T-cell (primary cell): ENCODE results near the gene DNAJC18. TPM values are rescaled to one million over a fixed set of nuclear protein-coding genes. Genes with fewer than 3 reads are reported as not detected.
A peak's percentile ranks its signal among the peaks of the same experiment; 100 is the strongest.

ENCODE experiments used
- ATAC-seq, 4 experiments: fragments of 200-7000 bp in 3 of 4; fragments of 150-1000 bp in 1 of 4; cut with Tn5 transposase; replicated peaks in 1 of 4; 1 replicate in 3 of 4; 2 replicates in 1 of 4; pipeline ENCODE4 v1.10.0; 2021; ENCODE audit warnings: moderate library complexity in 3 of 4, mild to moderate bottlenecking in 2 of 4, moderate number of reproducible peaks in 1 of 4
- CTCF ChIA-PET, 2 donors: fragments of 300-600 bp; sonication (Branson Sonifier 250); formaldehyde crosslinking; loops; one replicate each; lab custom pipeline; 2022; ENCODE audit warnings: antibody characterized with exemption in 2 of 2; lab: Charles Lee
- POLR2A ChIA-PET, 2 donors: fragments of 300-600 bp; sonication (Branson Sonifier 250); formaldehyde crosslinking; loops; one replicate each; lab custom pipeline; 2022; ENCODE audit warnings: antibody characterized with exemption in 2 of 2; lab: Charles Lee
- DNase-seq, 35 experiments: peaks; one replicate each; pipeline versions ENCODE4 v3.0.0 to v3.0.0-alpha.2; 2013 to 2023
- H3K27ac ChIP-seq: one replicate; pipeline ENCODE4 v1.5.1; 2013; ENCODE audit warnings: low read length
- H3K27me3 ChIP-seq, 2 experiments: replicated peaks in 1 of 2; 1 replicate in 1 of 2; 2 replicates in 1 of 2; pipeline versions ENCODE4 v1.6.1 to v1.7.0; 2013; ENCODE audit warnings: low read length in 1 of 2, mixed read lengths in 1 of 2; ENCODE audit not compliant: control insufficient read depth in 2 of 2, insufficient read depth in 2 of 2; ENCODE audit errors: extremely low read depth in 1 of 2
- H3K36me3 ChIP-seq, 2 donors: 1 replicate in 1 of 2; 2 replicates in 1 of 2; pipeline versions ENCODE4 v1.6.1 to v1.7.0; 2013; ENCODE audit warnings: low read length in 1 of 2; ENCODE audit not compliant: control insufficient read depth in 2 of 2, insufficient read depth in 1 of 2; ENCODE audit errors: extremely low read depth in 1 of 2
- H3K4me1 ChIP-seq, 2 experiments: 1 replicate in 1 of 2; 2 replicates in 1 of 2; pipeline versions ENCODE4 v1.6.1 to v1.7.0; 2013; ENCODE audit warnings: low read length in 2 of 2, mixed read lengths in 1 of 2; ENCODE audit not compliant: insufficient read depth in 2 of 2, control insufficient read depth in 1 of 2; ENCODE audit errors: extremely low read depth in 1 of 2
- H3K4me3 ChIP-seq, 2 donors: 1 replicate in 1 of 2; 2 replicates in 1 of 2; pipeline versions ENCODE4 v1.5.1 to v1.7.0; 2013; ENCODE audit warnings: mild to moderate bottlenecking in 2 of 2, low read length in 1 of 2, moderate library complexity in 1 of 2; ENCODE audit not compliant: control insufficient read depth in 1 of 2; ENCODE audit errors: extremely low read depth in 1 of 2
- H3K9me3 ChIP-seq: 2 replicates; pipeline ENCODE4 v1.7.0; 2013
- H3K27ac Mint-ChIP-seq, 2 donors: one replicate each; pipeline ENCODE4 v1.8.0; 2020 to 2021; ENCODE audit warnings: mild to moderate bottlenecking in 2 of 2, mixed read lengths in 2 of 2
- H3K27me3 Mint-ChIP-seq, 2 donors: one replicate each; pipeline ENCODE4 v1.8.0; 2021 to 2022; ENCODE audit warnings: mixed read lengths in 2 of 2
- H3K36me3 Mint-ChIP-seq: one replicate; pipeline ENCODE4 v1.8.0; 2021; ENCODE audit warnings: mixed read lengths
- H3K4me1 Mint-ChIP-seq, 3 donors: one replicate each; pipeline ENCODE4 v1.8.0; 2020 to 2022; ENCODE audit warnings: mixed read lengths in 3 of 3, mild to moderate bottlenecking in 1 of 3
- H3K4me3 Mint-ChIP-seq, 3 donors: one replicate each; pipeline ENCODE4 v1.8.0; 2020 to 2022; ENCODE audit warnings: mild to moderate bottlenecking in 3 of 3, mixed read lengths in 3 of 3, moderate library complexity in 3 of 3
- H3K9me3 Mint-ChIP-seq, 3 donors: one replicate each; pipeline ENCODE4 v1.8.0; 2020 to 2022; ENCODE audit warnings: mixed read lengths in 3 of 3
- WGBS: methylation state at CpG from one replicate; pipeline ENCODE4 v1.1.5; 2013; ENCODE audit warnings: missing lambda C conversion rate; ENCODE audit not compliant: insufficient coverage; 5-methylcytosine and 5-hydroxymethylcytosine counted together
- total RNA-seq, 35 experiments: library from RNA in 6 of 35; stranded (reverse) in 6 of 35; fragments of 120-200 nt in 1 of 35; gene quantifications; one replicate each; pipeline versions ENCODE4 v1.2.1 to v1.2.4 and lab custom pipeline; 2013 to 2026

DNAJC18 gene
- total RNA-seq, 5 donors from 2014 or later (not counting 1 experiment from before 2014, with no cell fraction given): 4.7 to 7.2 (median 6.4) TPM

- peak overlapping the region; percentile 93 to 96 for H3K27ac Mint-ChIP-seq
Measured at GRCh38 chr5:139458580-139459407, 19.5 kb upstream of the DNAJC18 start.

GRCh38 chr5:139457653-139458306 lies 18.5 kb upstream of the DNAJC18 start:
- peaks cover 37 to 72% of the 10 kb centered on the region in 2 experiments for H3K4me1 ChIP-seq

More at GRCh38 chr5:139458580-139459407, 19.5 kb upstream of the DNAJC18 start:
- H3K27me3 Mint-ChIP-seq: no peaks in the 10 kb centered on the region
- H3K9me3 ChIP-seq: no peaks in the 10 kb centered on the region
- ChIA-PET POLR2A (interaction anchor here (0.6 to 0.9 kb wide), 3 partner anchors 20 to 291 kb away, joined by 5 to 9 read pairs (median 6); no protein-coding TSS in a partner anchor), CTCF (interaction anchor here (0.5 to 1.1 kb wide), 7 partner anchors 11 to 372 kb away, joined by 3 to 5 read pairs (median 4); partner anchors contain the start of gene DNAJC18 (in 1 of the 2))
- ATAC-seq (peak; percentile 99 to 100 (median 99)), DNase-seq (peak; percentile 40 to 92 (median 77))
- H3K27me3 ChIP-seq: no peaks in the 10 kb centered on the region
- no peak overlapping the region for H3K4me3 ChIP-seq
- H3K4me1 Mint-ChIP-seq: peaks cover 60 to 69% (median 61%) of the 10 kb centered on the region in 3 donors
- peak overlapping the region; percentile 21 to 45 (median 34) for H3K4me3 Mint-ChIP-seq
- WGBS: 13% methylated on average over 3 of the region's 8 CpGs
- no peaks in the 10 kb centered on the region for H3K36me3 Mint-ChIP-seq
- no peaks in the 10 kb centered on the region for H3K36me3 ChIP-seq
- H3K27ac ChIP-seq: peak overlapping the region; percentile 75
- H3K9me3 Mint-ChIP-seq: no peaks in the 10 kb centered on the region
- H3K4me1 ChIP-seq: peaks cover 35 to 68% of the 10 kb centered on the region in 2 experiments

GRCh38 chr5:139457241-139457640 lies 17.9 kb upstream of the DNAJC18 start:
- H3K4me3 Mint-ChIP-seq: peak overlapping the region in 1 of 3 donors; percentile 19
- Histone ChIP-seq H3K27ac (peak overlapping the region; percentile 75), H3K4me3 (no peak overlapping the region), H3K27me3 (no peaks in the 10 kb centered on the region), H3K36me3 (no peaks in the 10 kb centered on the region), H3K9me3 (no peaks in the 10 kb centered on the region), H3K4me1 (peaks cover 39 to 75% of the 10 kb centered on the region in 2 experiments)
- 92% methylated on average over 5 of the region's 5 CpGs for WGBS
- ChIA-PET POLR2A (interaction anchor here in 1 of 2 donors (0.7 kb wide), 1 partner anchor 14 kb away, joined by 3 read pairs; no protein-coding TSS in a partner anchor), CTCF (interaction anchor here (0.6 to 1.1 kb wide), 2 partner anchors 9 to 18 kb away, joined by 3 read pairs; partner anchors contain the start of gene DNAJC18 (in 1 of the 2))
- DNase-seq (no peak), ATAC-seq (no peak)
- H3K27ac Mint-ChIP-seq: peak overlapping the region; percentile 93 to 96
- peaks cover 64 to 72% (median 66%) of the 10 kb centered on the region in 3 donors for H3K4me1 Mint-ChIP-seq
- H3K27me3 Mint-ChIP-seq: no peaks in the 10 kb centered on the region
- H3K36me3 Mint-ChIP-seq: no peaks in the 10 kb centered on the region
- H3K9me3 Mint-ChIP-seq: no peaks in the 10 kb centered on the region

More at GRCh38 chr5:139457653-139458306, 18.5 kb upstream of the DNAJC18 start:
- peak overlapping the region in 1 of 3 donors; percentile 19 for H3K4me3 Mint-ChIP-seq
- DNase-seq: no peak
- no peak for ATAC-seq
- 74% methylated on average over 4 of the region's 5 CpGs for WGBS
- Histone ChIP-seq H3K4me3 (no peak overlapping the region), H3K9me3 (no peaks in the 10 kb centered on the region), H3K36me3 (no peaks in the 10 kb centered on the region), H3K27ac (peak overlapping the region; percentile 75), H3K27me3 (no peaks in the 10 kb centered on the region)
- H3K36me3 Mint-ChIP-seq: no peaks in the 10 kb centered on the region
- H3K27me3 Mint-ChIP-seq: no peaks in the 10 kb centered on the region
- ChIA-PET CTCF (interaction anchor here (0.5 to 1.1 kb wide), 9 partner anchors 10 to 373 kb away, joined by 3 to 5 read pairs (median 3); partner anchors contain the start of gene DNAJC18 (in 1 of the 2)), POLR2A (interaction anchor here (0.6 to 0.9 kb wide), 4 partner anchors 14 to 292 kb away, joined by 3 to 9 read pairs (median 6); no protein-coding TSS in a partner anchor)
- H3K27ac Mint-ChIP-seq: peak overlapping the region; percentile 93 to 96
- H3K9me3 Mint-ChIP-seq: no peaks in the 10 kb centered on the region
- peaks cover 64 to 72% (median 66%) of the 10 kb centered on the region in 3 donors for H3K4me1 Mint-ChIP-seq

GRCh38 chr5:139456776-139457175 lies 17.5 kb upstream of the DNAJC18 start:
- H3K27me3 Mint-ChIP-seq: no peaks in the 10 kb centered on the region
- Histone ChIP-seq H3K27ac (no peak overlapping the region), H3K4me1 (peaks cover 43 to 79% of the 10 kb centered on the region in 2 experiments), H3K4me3 (no peak overlapping the region), H3K9me3 (no peaks in the 10 kb centered on the region), H3K27me3 (no peaks in the 10 kb centered on the region), H3K36me3 (no peaks in the 10 kb centered on the region)
- no peaks in the 10 kb centered on the region for H3K36me3 Mint-ChIP-seq
- no peak for ATAC-seq
- peak overlapping the region; percentile 93 to 96 for H3K27ac Mint-ChIP-seq
- peaks cover 64 to 70% (median 66%) of the 10 kb centered on the region in 3 donors for H3K4me1 Mint-ChIP-seq
- POLR2A ChIA-PET: no interaction called here
- 98% methylated on average over 12 of the region's 12 CpGs for WGBS
- CTCF ChIA-PET: interaction anchor here in 1 of 2 donors (0.6 kb wide), 1 partner anchor 9 kb away, joined by 3 read pairs; no protein-coding TSS in a partner anchor
- no peak overlapping the region for H3K4me3 Mint-ChIP-seq
- H3K9me3 Mint-ChIP-seq: no peaks in the 10 kb centered on the region
- no peak for DNase-seq

GRCh38 chr5:139454568-139455290 lies 15.4 kb upstream of the DNAJC18 start:
- no peaks in the 10 kb centered on the region for H3K27me3 ChIP-seq
- no peak overlapping the region for H3K4me3 Mint-ChIP-seq
- 97% methylated on average over 4 of the region's 11 CpGs for WGBS
- CTCF ChIA-PET: interaction anchor here (0.5 to 1.4 kb wide), 3 partner anchors 40 to 128 kb away, joined by 3 to 4 read pairs (median 3); no protein-coding TSS in a partner anchor
- peaks cover 40 to 72% of the 10 kb centered on the region in 2 experiments for H3K4me1 ChIP-seq
- no peak overlapping the region for H3K4me3 ChIP-seq
- H3K27ac Mint-ChIP-seq: peak overlapping the region; percentile 69 to 76
- DNase-seq (no peak), ATAC-seq (no peak)
- peaks cover 49 to 60% (median 53%) of the 10 kb centered on the region in 3 donors for H3K4me1 Mint-ChIP-seq
- H3K27me3 Mint-ChIP-seq: no peaks in the 10 kb centered on the region
- H3K36me3 ChIP-seq: no peaks in the 10 kb centered on the region
- H3K27ac ChIP-seq: peak overlapping the region; percentile 61
- no peaks in the 10 kb centered on the region for H3K9me3 ChIP-seq
- POLR2A ChIA-PET: interaction anchor here in 1 of 2 donors (0.6 kb wide), 1 partner anchor 25 kb away, joined by 6 read pairs; no protein-coding TSS in a partner anchor
- H3K9me3 Mint-ChIP-seq: no peaks in the 10 kb centered on the region
- no peaks in the 10 kb centered on the region for H3K36me3 Mint-ChIP-seq
